Hematopoietic multipotent progenitor cell (in vitro differentiated cells): ENCODE results near the gene DDX6. TPM values are rescaled to one million over a fixed set of nuclear protein-coding genes. Genes with fewer than 3 reads are reported as not detected.
"Not testable (repeated sequence)": the region's sequence is repeated elsewhere in the genome, so short reads cannot be mapped to it uniquely, and the experiment has no call there.

ENCODE experiments used
- DNase-seq, 3 donors: peaks; one replicate each; pipeline ENCODE4 v3.0.0-alpha.2; 2011 to 2015; ENCODE audit warnings: low read depth in 2 of 3, low spot score in 2 of 3
- total RNA-seq: library from RNA; depleted of rRNA; stranded (reverse); fragments of >200 nt; gene quantifications from one replicate; pipeline ENCODE4 v1.2.3, GENCODE V29; 2012

DDX6 gene
- 69.7 TPM for total RNA-seq

DNA sequence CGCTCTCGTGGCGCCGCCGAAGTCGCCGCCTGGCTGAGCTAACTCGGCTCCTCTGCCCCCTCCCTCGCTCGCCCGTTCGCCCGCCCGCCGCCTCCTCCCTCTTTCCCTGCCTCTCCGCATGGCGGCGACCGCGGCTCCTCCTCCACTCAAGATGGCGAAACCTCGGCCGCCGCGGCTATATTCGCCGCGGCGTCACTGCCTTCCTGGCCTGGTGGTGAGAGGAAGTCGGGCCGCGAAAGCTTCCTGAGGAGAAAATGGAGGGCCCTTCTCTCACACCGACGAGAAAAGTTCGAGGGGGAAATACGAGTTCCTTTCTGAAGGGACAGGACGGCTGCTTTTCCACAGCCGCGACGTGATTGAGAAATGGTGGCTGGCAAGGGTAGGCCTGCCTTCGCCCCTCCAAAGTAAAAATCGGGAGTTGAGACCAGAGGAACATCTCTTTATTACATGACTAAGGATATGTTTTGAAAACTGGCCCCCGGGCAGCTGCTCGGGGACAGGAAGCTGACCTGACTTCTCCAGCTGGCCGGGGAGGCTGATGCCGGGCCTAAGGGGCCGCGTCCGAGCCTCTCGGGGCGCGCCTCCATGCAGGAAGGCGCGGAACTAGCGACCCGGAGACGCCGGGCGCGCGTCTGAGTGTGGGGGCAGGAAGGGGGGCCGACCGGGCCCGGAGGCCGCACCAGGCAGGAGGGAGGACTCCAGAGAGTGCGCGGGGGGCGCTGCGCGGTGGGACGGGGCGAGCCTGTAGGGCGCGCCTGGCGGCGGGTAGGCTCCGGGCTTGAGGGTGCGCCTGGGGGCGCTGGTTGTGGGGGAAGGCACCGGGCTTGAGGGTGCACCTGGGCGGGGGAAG lies at the start of gene DDX6:
DDX6 (minus strand) TSS at position 54 of the 850 bp plus-strand sequence. CDS start 4,913 bp downstream, outside the sequence.
- DNase-seq: peak; percentile 79 to 92 (median 90)

DNA sequence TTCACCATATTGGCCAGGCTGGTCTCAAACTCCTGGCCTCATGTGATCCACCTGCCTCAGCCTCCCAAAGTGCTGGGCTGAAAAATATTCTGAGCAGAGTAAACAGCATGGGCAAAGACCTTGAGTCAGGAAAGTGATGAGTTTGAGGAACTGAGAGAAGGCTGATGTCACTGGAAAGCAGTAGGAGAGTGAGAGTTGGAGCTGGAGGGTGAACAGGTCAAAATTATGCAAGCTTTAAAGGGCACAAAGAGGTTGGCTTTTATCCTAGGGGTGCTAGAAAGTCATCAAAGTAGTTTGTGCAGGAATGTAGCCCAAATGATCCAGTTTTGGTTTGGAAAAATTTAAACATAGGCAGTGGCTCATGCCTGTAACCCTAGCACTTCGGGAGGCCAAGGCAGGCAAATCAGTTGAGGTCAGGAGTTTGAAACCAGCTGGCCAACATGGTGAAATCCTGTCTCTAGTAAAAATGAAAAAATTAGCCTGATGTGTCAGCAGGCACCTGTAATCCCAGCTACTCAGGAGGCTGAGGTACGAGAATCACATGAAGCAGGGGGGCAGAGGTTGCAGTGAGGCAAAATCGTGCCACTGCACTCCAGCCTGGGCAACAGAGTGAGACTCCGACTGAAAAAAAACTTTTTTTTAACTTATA lies 48.1 kb upstream of the DDX6 start:
- DNase-seq: no peak

- no peak for DNase-seq
Observed at GRCh38 chr11:118837868-118838267, 46.9 kb upstream of the DDX6 start.

GRCh38 chr11:118834427-118835028 lies 43.6 kb upstream of the DDX6 start:
- peak in 1 of 3 donors; percentile 32 for DNase-seq

GRCh38 chr11:118827118-118827517 lies 36.2 kb upstream of the DDX6 start:
- no peak for DNase-seq

DNA sequence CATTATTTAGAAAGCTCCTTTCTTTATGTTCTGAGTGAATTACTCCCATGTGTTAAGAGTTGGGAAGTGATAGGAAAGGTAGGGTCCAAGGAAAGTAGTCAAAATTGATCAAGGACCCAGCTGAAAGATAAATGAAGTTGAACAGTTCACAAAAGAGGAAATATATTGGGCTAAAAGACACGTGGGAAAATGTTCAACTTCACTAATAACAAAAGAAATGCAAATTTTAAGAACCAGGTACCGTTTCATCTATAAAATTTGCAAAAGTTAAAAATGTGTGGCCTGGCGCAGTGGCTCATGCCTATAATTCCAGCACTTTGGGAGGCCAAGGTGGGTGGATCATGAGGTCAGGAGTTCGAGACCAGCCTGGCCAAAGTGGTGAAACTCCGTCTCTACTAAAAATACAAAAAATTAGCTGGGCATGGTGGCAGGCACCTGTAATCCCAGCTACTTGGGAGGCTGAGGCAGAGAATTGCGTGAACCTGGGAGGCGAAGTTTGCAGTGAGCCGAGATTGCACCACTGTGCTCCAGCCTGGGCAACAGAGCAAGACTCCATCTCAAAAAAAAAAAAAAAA lies 32.1 kb upstream of the DDX6 start:
- not testable (repeated sequence) for DNase-seq

GRCh38 chr11:118820412-118821357 lies 29.7 kb upstream of the DDX6 start:
- DNase-seq: peak in 1 of 3 donors; percentile 19

DNA sequence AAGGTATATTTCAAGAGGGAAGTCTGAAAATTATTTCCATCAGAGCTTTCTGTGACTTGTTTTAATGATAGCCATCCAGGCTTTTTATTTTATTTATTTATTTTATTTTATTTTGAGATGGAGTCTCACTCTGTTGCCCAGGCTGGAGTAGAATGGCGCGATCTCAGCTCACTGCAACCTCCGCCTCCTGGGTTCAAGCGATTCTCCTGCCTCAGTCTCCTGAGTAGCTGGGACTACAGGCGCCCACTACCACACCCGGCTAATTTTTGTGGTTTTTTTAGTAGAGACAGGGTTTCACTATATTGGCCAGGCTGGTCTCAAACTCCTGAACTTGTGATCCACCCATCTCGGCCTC lies 29.0 kb upstream of the DDX6 start:
- not testable (repeated sequence) for DNase-seq

DNA sequence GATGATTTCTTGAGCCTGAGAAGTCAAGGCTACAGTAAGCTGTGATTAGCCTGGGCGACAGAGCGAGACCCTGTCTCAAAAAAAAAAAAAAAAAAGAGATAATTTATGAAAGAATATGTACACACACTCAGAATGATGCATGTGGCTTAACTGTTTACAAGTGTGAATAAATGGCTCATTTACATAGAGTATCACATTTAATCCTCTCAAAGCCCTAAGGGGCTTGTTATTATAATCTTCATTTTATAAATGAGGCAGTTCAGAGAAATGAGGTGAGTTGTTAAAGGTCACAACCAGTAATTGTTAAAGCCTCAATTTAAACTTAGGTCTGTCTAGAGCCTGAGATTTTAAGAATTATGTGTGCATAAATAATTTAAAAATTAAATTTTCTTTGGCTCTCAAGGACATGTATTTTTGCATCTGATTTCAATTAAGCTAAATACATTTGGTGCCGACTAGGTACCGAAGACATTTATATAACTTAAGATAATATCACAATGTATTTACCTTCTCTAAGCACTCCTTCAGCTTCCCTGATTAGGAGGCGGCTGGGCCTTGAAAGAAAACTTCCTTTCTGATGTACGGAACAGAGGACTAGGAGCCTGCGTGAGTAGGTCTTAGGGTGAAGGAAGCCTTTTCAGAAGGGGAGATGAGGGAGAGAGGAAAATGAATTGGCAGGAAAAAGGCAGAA lies 28.5 kb upstream of the DDX6 start:
- DNase-seq: no peak

GRCh38 chr11:118818130-118818529 lies 27.2 kb upstream of the DDX6 start:
- no peak for DNase-seq

- no peak for DNase-seq
Observed at GRCh38 chr11:118813551-118813950, 22.6 kb upstream of the DDX6 start.

DNA sequence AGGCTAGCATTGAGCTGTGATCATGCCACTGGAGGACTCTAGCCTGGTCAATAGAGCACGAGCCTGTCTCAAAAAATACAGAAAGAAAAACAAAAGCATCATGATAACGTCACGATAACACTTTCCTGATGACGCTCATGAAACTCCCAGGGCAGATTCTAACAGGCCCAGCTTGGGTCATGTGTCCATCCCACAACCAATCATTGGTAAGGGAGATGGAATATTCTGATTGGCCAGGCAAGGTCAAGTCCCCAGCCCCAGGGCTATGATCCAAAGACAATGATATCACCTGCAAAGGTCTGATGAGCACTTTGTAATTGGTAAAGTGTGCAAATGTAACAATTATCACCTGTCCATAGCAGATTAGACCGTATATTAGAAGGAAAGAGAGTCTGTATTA lies 21.5 kb upstream of the DDX6 start:
- no peak for DNase-seq

GRCh38 chr11:118807800-118808778 lies 17.1 kb upstream of the DDX6 start:
- no peak for DNase-seq

- no peak for DNase-seq
Observed at GRCh38 chr11:118806400-118806799, 15.4 kb upstream of the DDX6 start.

DNA sequence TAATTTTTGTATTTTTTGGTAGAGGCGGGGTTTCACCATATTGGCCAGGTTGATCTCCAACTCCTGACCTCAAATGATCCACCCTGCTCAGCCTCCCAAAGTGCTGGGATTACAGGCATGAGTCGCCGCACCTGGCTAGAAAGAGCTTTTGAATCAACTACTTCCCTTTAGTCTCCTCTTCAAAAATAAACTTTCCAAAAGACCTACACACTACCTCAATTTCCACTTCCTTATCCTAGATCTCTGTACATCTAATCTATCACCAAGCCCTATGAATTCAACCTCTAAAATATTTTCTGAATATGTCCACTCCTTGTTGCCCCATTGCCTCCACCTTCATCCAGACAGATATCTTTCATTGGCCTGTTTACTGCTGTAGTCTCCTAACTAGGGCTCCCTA lies 13.1 kb upstream of the DDX6 start:
- no peak for DNase-seq

DNA sequence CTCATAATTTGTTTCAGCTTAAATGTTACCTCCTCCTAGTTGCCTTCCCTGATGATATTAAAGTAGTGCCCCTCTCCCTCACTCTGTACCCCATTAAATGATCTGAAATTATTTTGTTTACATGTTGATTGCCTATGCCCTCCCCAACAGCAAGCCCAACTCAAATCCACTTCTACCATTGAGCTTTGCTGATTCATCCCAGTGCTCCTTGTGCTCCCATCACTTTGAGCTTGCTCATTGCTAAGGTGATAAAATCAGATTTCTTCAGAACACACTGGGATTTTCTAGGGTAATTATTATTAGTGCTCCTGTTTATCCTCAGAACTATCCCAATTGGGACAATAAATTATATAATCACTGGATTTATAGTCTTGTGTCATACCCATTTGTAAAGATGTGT lies 8.4 kb upstream of the DDX6 start:
- no peak for DNase-seq

DNA sequence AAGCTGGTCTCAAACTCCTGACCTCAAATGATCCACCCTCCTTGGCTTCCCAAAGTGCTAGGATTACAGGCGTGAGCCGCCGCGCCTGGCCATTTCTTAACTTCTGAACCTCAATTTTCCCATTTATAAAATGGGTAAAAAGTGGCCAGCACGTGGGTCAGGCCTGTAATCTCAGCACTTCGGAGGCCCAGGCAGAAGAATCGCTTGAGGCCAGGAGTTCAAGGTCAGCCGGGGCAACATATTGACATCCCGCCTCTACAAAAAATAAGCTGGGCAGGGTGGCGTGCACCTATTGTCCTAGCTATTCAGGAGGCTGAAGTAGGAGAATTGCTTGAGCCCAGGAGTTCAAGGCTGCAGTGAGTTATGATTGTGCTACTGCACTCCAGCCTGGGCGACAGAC lies 6.5 kb upstream of the DDX6 start:
- no peak for DNase-seq

- DNase-seq: peak; percentile 49 to 93 (median 91)
Observed at GRCh38 chr11:118792570-118793124, 1.7 kb upstream of the DDX6 start.
